ENCODE results near the gene C1GALT1C1L.

C1GALT1C1L gene

DNA sequence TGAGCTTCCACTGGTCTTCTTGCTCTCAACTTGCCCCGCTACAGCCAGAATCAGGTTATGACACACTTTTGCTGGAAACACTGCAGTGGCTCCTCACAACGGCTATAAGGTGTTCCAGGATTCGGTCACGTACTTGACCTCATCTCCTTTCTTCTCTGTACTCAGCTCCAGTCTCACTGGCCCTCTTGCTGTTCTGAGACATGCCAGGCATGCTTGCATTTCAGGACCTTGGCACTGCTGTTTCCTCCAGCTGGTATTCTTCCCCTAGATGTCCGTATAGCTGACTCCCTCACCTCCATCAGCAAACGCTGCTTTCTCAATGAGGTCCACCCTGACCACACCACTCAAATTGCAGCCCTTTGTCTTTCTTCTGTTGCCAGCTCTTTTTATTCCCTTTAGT lies 31.9 kb upstream of the C1GALT1C1L start:
- Histone ChIP-seq H3K9ac (ENCODE audit: low read length) (no peak overlapping the region), H3F3A (ENCODE audit: insufficient read depth, low read length) (no peaks in the 10 kb centered on the region), H4K20me1 (ENCODE audit: insufficient read depth, low read length) (no peaks in the 10 kb centered on the region), H3K4me2 (ENCODE audit: low read depth, low read length) (no peak overlapping the region), H3K36me3 (replicated peaks; ENCODE audit: insufficient read depth, low read length) (no peaks in the 10 kb centered on the region), H3K27ac (ENCODE audit: low read length) (no peak overlapping the region), H3K9me2 (replicated peaks; ENCODE audit: insufficient read depth, low read length) (no peaks in the 10 kb centered on the region), H3K4me3 (ENCODE audit: low read length) (no peak overlapping the region), H2AFZ (ENCODE audit: low read length) (no peak overlapping the region), H3K79me2 (ENCODE audit: low read length) (no peaks in the 10 kb centered on the region), H3K4me1 (ENCODE audit: low read length) (no peaks in the 10 kb centered on the region), H3K27me3 (replicated peaks; ENCODE audit: insufficient read depth, low read length) (no peaks in the 10 kb centered on the region), H3K9me3 (replicated peaks; ENCODE audit: insufficient read depth, low read length) (no peaks in the 10 kb centered on the region)
- DNase-seq = no peak
- TF ChIP-seq EZH2 (optimal IDR thresholded peaks at IDR 0.05; ENCODE audit: low read depth, low read length) = no peak
- TF ChIP-seq EZH2phosphoT487 (IDR thresholded peaks at IDR 0.05; ENCODE audit: low read length) = no peak
- TF ChIP-seq CTCF (IDR thresholded peaks at IDR 0.05; ENCODE audit: low read length) = no peak

DNA sequence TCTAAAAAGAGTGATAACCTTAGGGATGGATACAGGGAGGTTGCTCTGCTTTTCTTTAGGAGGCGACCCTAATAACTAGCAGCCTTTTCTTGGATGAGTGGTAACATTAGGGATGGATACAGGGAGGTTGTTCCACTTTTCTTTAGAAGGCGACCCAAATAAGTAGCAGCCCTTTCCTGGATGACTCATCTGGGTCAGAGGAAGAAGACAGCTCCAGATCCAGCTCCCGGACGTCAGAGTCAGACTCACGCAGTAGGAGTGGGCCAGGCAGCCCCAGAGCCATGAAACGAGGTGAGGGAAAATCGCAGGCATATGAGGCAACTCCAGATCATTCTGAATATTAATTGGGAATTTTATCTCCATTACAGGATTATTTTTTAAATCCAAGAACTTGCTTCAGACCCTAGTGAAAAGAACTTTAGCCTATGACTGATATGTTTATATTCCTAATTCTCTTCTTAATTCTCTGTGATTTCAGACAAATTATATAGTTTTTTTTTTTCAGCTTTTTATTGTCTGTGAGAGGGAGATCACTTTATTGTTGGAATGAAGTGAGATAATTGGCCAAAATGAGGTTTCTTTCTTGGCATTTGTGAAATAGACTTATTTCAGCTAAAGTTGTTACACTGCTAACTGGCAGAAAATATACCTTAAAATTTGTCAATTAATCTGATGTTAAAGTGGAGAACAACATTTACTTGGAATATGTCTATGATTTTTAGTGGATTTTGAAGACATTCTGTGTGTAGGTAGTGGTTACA lies 31.2 kb upstream of the C1GALT1C1L start:
- H3F3A ChIP-seq (ENCODE audit: insufficient read depth, low read length) = no peaks in the 10 kb centered on the region
- H3K9ac ChIP-seq (ENCODE audit: low read length) = no peak overlapping the region
- no peak overlapping the region for H2AFZ ChIP-seq (ENCODE audit: low read length)
- no peaks in the 10 kb centered on the region for H4K20me1 ChIP-seq (ENCODE audit: insufficient read depth, low read length)
- no peak overlapping the region for H3K4me2 ChIP-seq (ENCODE audit: low read depth, low read length)
- H3K27me3 ChIP-seq (replicated peaks; ENCODE audit: insufficient read depth, low read length) = no peaks in the 10 kb centered on the region
- no peak overlapping the region for H3K27ac ChIP-seq (ENCODE audit: low read length)
- TF ChIP-seq EZH2 (optimal IDR thresholded peaks at IDR 0.05; ENCODE audit: low read depth, low read length) (no peak), EZH2phosphoT487 (IDR thresholded peaks at IDR 0.05; ENCODE audit: low read length) (no peak), CTCF (IDR thresholded peaks at IDR 0.05; ENCODE audit: low read length) (no peak)
- no peak overlapping the region for H3K4me3 ChIP-seq (ENCODE audit: low read length)
- DNase-seq = no peak
- no peaks in the 10 kb centered on the region for H3K4me1 ChIP-seq (ENCODE audit: low read length)
- no peaks in the 10 kb centered on the region for H3K36me3 ChIP-seq (replicated peaks; ENCODE audit: insufficient read depth, low read length)
- H3K9me3 ChIP-seq (replicated peaks; ENCODE audit: insufficient read depth, low read length) = no peaks in the 10 kb centered on the region
- H3K9me2 ChIP-seq (replicated peaks; ENCODE audit: insufficient read depth, low read length) = no peaks in the 10 kb centered on the region
- no peaks in the 10 kb centered on the region for H3K79me2 ChIP-seq (ENCODE audit: low read length)

DNA sequence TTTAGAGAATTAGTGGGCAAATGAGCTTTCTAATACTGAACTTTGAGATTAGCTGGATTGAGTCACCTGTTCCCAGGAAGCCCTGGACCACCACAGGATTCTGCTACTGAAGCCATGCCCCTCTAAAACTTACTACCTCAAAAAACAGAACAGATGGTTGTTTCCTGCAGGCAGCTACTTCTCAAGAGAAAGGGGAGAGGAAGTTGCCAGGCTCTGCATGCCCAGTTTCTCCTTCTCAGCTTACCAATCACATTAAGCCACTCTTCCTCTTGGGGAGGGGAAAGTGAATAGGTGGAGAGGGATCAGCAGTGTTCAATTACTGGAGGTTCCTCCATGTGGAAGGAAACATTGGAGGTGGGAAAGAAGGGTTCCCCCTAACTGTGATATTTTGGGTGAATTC lies 24.9 kb upstream of the C1GALT1C1L start:
- Histone ChIP-seq H3K27me3 (replicated peaks; ENCODE audit: insufficient read depth, low read length) (no peaks in the 10 kb centered on the region; the same call in 1 of the 2 replicates), H3K4me1 (ENCODE audit: low read length) (no peaks in the 10 kb centered on the region), H3K9me2 (replicated peaks; ENCODE audit: insufficient read depth, low read length) (no peaks in the 10 kb centered on the region), H3K9ac (ENCODE audit: low read length) (no peak overlapping the region), H3F3A (ENCODE audit: insufficient read depth, low read length) (no peaks in the 10 kb centered on the region), H3K9me3 (replicated peaks; ENCODE audit: insufficient read depth, low read length) (no peaks in the 10 kb centered on the region; the same call in 1 of the 2 replicates), H3K79me2 (ENCODE audit: low read length) (no peaks in the 10 kb centered on the region), H3K4me3 (ENCODE audit: low read length) (no peak overlapping the region), H3K4me2 (ENCODE audit: low read depth, low read length) (no peak overlapping the region), H2AFZ (ENCODE audit: low read length) (no peak overlapping the region), H3K27ac (ENCODE audit: low read length) (no peak overlapping the region), H3K36me3 (replicated peaks; ENCODE audit: insufficient read depth, low read length) (no peaks in the 10 kb centered on the region), H4K20me1 (ENCODE audit: insufficient read depth, low read length) (no peaks in the 10 kb centered on the region)
- TF ChIP-seq EZH2phosphoT487 (IDR thresholded peaks at IDR 0.05; ENCODE audit: low read length) = no peak
- TF ChIP-seq CTCF (IDR thresholded peaks at IDR 0.05; ENCODE audit: low read length) = no peak
- TF ChIP-seq EZH2 (optimal IDR thresholded peaks at IDR 0.05; ENCODE audit: low read depth, low read length) = no peak
- DNase-seq = no peak
